Panc1 (cell line): ENCODE data around the gene AHCYL1.

Experiments used
- CTCF ChIP-seq: fragments of 450-650 bp; IDR thresholded peaks from 2 replicates; pipeline ENCODE4 v1.5.1; 2017; ENCODE audit warnings: mild to moderate bottlenecking
- POLR2AphosphoS5 ChIP-seq: IDR thresholded peaks from 2 replicates; pipeline ENCODE4 v1.6.1; 2012; ENCODE audit warnings: mild to moderate bottlenecking, low read depth, low read length, moderate library complexity
- REST ChIP-seq, 2 experiments: IDR thresholded peaks; 2 replicates each; pipeline ENCODE4 v1.6.1; 2011 to 2012; ENCODE audit warnings: low read depth in 2 of 2, control low read depth in 1 of 2, low read length in 1 of 2, mild to moderate bottlenecking in 1 of 2, moderate library complexity in 1 of 2; ENCODE audit not compliant: insufficient read depth in 1 of 2
- SIN3A ChIP-seq: IDR thresholded peaks from 2 replicates; pipeline ENCODE4 v1.6.1; 2012; ENCODE audit warnings: low read depth, mild to moderate bottlenecking, low read length, moderate library complexity, borderline replicate concordance; ENCODE audit not compliant: insufficient read depth

- TF ChIP-seq CTCF (no peak), SIN3A (no peak), REST (IDR thresholded peaks at IDR 0.05; ENCODE audit: insufficient read depth in 1 of 2, low read depth in 2 of 2, low read length in 1 of 2) (no peak), POLR2AphosphoS5 (no peak)
Measured at GRCh38 chr1:109974191-109974590, 10.4 kb upstream of the AHCYL1 start.
